ENCODE data around the gene C2orf68. TPM values are rescaled to one million over a fixed set of nuclear protein-coding genes. Genes with fewer than 3 reads are reported as not detected.

Gene C2orf68
- total and polyA plus RNA-seq, 2 of the 13 experiments (the other 11 are each of a cell fraction or from before 2014, with no cell fraction given): 47.1 to 77.4 TPM

- TF ChIP-seq HDAC1 (CRISPR knock-in tag; IDR thresholded peaks at IDR 0.05) (no peak; the same call in none of the 2 replicates), ERF (CRISPR knock-in tag; IDR thresholded peaks at IDR 0.05) (peak; percentile 19; the same call in 1 of the 2 replicates), ZFYVE20 (CRISPR knock-in tag; IDR thresholded peaks at IDR 0.05; ENCODE audit: borderline replicate concordance, low read depth) (no peak), TRAFD1 (CRISPR knock-in tag; IDR thresholded peaks at IDR 0.05; ENCODE audit: borderline replicate concordance) (no peak; the same call in 1 of the 2 replicates), KMT2B (CRISPR knock-in tag; IDR thresholded peaks at IDR 0.05) (no peak; the same call in none of the 2 replicates), ZNF333 (CRISPR knock-in tag; IDR thresholded peaks at IDR 0.05; ENCODE audit: borderline replicate concordance) (peak; percentile 9; the same call in 1 of the 2 replicates), ZNF230 (CRISPR knock-in tag; IDR thresholded peaks at IDR 0.05) (0 out of 2 replicates have a peak, but pooled peaks have one; percentile 15), GABPB1 (CRISPR knock-in tag; IDR thresholded peaks at IDR 0.05) (no peak; the same call in 1 of the 2 replicates), ARID4A (CRISPR knock-in tag; IDR thresholded peaks at IDR 0.05; ENCODE audit: borderline replicate concordance) (no peak), ZBTB8A (CRISPR knock-in tag; IDR thresholded peaks at IDR 0.05; ENCODE audit: borderline replicate concordance, low read depth) (no peak), PLSCR1 (CRISPR knock-in tag; IDR thresholded peaks at IDR 0.05; ENCODE audit: borderline replicate concordance) (no peak), NFYC (CRISPR knock-in tag; IDR thresholded peaks at IDR 0.05) (peak; percentile 42; the same call in 1 of the 2 replicates), TBX3 (IDR thresholded peaks at IDR 0.05; ENCODE audit: borderline replicate concordance) (no peak), REPIN1 (CRISPR knock-in tag; IDR thresholded peaks at IDR 0.05; ENCODE audit: borderline replicate concordance, low read depth) (no peak), USF2 (IDR thresholded peaks at IDR 0.05; ENCODE audit: low read depth, low read length) (no peak), USF2 (CRISPR knock-in tag; IDR thresholded peaks at IDR 0.05; ENCODE audit: borderline replicate concordance) (no peak)
These were observed 9.9 kb downstream of the C2orf68 start (continued) for GRCh38 chr2:85601771-85602475.
